ENCODE data around the gene LYPLA2. TPM values are rescaled to one million over a fixed set of nuclear protein-coding genes. Genes with fewer than 3 reads are reported as not detected.

LYPLA2 gene
- total and polyA plus RNA-seq, 2 of the 4 experiments (the other 2 are of a cell fraction): 44.3 to 78.6 TPM

- Histone ChIP-seq H3K9ac (ENCODE audit: low read depth, low read length) (no peak overlapping the region), H3K4me1 (ENCODE audit: control insufficient read depth, insufficient read depth, low read length) (no peaks in the 10 kb centered on the region), H2BK15ac (ENCODE audit: low read depth, low read length) (no peak overlapping the region), H3K14ac (replicated peaks; ENCODE audit: low read depth, low read length) (no peak overlapping the region), H3K36me3 (ENCODE audit: control insufficient read depth, insufficient read depth, low read length) (peaks cover 45% of the 10 kb centered on the region), H3K27me3 (ENCODE audit: control insufficient read depth, insufficient read depth, low read length) (no peaks in the 10 kb centered on the region), H3K4me3 (ENCODE audit: insufficient read depth, low read depth, low read length) (no peak overlapping the region), H4K91ac (ENCODE audit: insufficient read depth, low read depth, low read length) (no peak overlapping the region), H3K56ac (ENCODE audit: extremely low read depth, insufficient read depth, low read length) (no peak overlapping the region), H3K27ac (ENCODE audit: insufficient read depth, low read length) (no peak overlapping the region), H2AK5ac (ENCODE audit: low read depth, low read length) (no peak overlapping the region), H3K23ac (ENCODE audit: low read depth, low read length) (no peak overlapping the region), H3K79me1 (ENCODE audit: low read depth in 1 of 2, low read length in 2 of 2) (no peaks in the 10 kb centered on the region), H2AFZ (replicated peaks; ENCODE audit: low read length, poor library complexity) (no peak overlapping the region), H3K9me3 (ENCODE audit: control insufficient read depth, insufficient read depth, low read length) (no peaks in the 10 kb centered on the region), H3K4me2 (ENCODE audit: low read depth, low read length) (no peak overlapping the region), H3K18ac (ENCODE audit: low read depth, low read length) (no peak overlapping the region), H4K20me1 (ENCODE audit: insufficient read depth, low read length) (no peaks in the 10 kb centered on the region), H4K5ac (ENCODE audit: low read depth, low read length) (no peak overlapping the region), H2AK9ac (replicated peaks; ENCODE audit: low read depth, low read length, poor library complexity) (no peak overlapping the region), H2BK120ac (ENCODE audit: low read depth, low read length) (no peak overlapping the region), H3K4ac (ENCODE audit: low read depth, low read length) (no peak overlapping the region), H2BK20ac (ENCODE audit: low read depth, low read length) (no peak overlapping the region), H4K8ac (ENCODE audit: low read depth in 2 of 2, low read length in 2 of 2) (no peak overlapping the region), H3K9me1 (ENCODE audit: insufficient read depth, low read length) (peaks cover 5% of the 10 kb centered on the region; the same call in 1 of the 2 replicates), H2BK5ac (ENCODE audit: low read depth, low read length, poor library complexity, severe bottlenecking) (no peak overlapping the region)
- no peak for TF ChIP-seq NFE2L2 (IDR thresholded peaks at IDR 0.05; ENCODE audit: low read depth, low read length)
- TF ChIP-seq FOS (IDR thresholded peaks at IDR 0.05; ENCODE audit: low read depth, low read length): no peak
- no peak for TF ChIP-seq RFX5 (IDR thresholded peaks at IDR 0.05; ENCODE audit: low read depth, low read length)
- TF ChIP-seq CEBPB (IDR thresholded peaks at IDR 0.05; ENCODE audit: low read depth, low read length): no peak
- TF ChIP-seq ELK1 (IDR thresholded peaks at IDR 0.05; ENCODE audit: borderline replicate concordance, low read depth, low read length): no peak
- BruUV-seq (replicated peaks): no TSS peak
- in situ Hi-C loops (cut with MboI; ENCODE audit: low sequenced_read_pairs): no loop called here
- CTCF ChIA-PET: no interaction called here
- dilution Hi-C loops (cut with HindIII; ENCODE audit: low sequenced_read_pairs, unreplicated experiment): no loop called here
- POLR2A ChIA-PET (ENCODE audit: unreplicated experiment): no interaction called here
- peak; percentile 20 for DNase-seq
- no peak for ATAC-seq (ENCODE audit: low read depth)
- intact Hi-C loops (cut with micrococcal nuclease): no loop called here
- no CpG with 5 or more reads among the region's 4 CpGs for WGBS, 2 experiments (ENCODE audit: extremely low coverage in 2 of 2, insufficient read length in 1 of 2)
Measured at GRCh38 chr1:23814016-23814415, 23.1 kb downstream of the LYPLA2 start.

Data from IMR-90 (cell line).